ENCODE data around the gene BPHL. TPM values are rescaled to one million over a fixed set of nuclear protein-coding genes. Genes with fewer than 3 reads are reported as not detected.
"Not testable (repeated sequence)": the region's sequence is repeated elsewhere in the genome, so short reads cannot be mapped to it uniquely, and the experiment has no call there.

The BPHL gene
- polyA plus RNA-seq (2013, experiment 1 of 2), result 24.4 TPM
- 25.0 TPM for polyA plus RNA-seq (2013, experiment 2 of 2)

DNA sequence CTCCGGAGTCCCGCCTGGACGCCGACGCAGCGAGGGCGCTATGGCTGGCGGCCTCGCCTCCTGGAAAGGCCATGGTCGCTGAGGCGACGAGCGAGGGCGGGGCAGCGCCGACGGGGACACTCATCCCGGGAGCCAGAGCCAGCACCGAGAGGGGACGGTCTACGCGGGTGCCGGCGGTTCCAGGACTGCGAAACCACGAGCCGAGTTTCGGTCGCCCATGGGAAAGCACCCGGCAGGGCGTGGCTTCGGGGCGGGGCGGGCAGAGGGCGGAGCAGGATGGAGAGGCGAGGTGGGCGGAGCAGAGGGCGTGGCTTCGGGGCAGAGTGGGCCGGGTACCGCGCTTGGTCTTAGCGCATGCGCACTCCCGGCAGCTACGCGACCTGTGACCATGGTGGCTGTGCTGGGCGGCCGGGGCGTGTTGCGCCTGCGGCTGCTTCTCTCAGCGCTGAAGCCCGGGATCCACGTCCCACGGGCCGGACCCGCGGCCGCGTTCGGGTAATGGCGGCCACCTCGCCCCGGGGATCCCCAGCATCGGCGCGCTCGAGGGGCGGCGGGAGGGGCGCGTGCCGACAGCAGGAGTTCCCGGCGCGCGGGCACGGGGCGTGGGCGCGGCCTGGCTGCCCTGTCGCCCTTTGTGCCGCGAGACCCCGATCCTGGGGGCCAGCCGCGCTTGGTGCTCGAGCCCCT lies at the start of gene BPHL:
Gene BPHL, plus strand, starts transcription at position 359 of the 687 bp plus-strand sequence. Its CDS starts 30 bp downstream, at position 389.
- peak within 1 kb of the TSS; percentile 90 for H3K9ac ChIP-seq (ENCODE audit: low read depth, low read length)
- under 1% methylated on average over 89 of the region's 89 CpGs for WGBS

DNA sequence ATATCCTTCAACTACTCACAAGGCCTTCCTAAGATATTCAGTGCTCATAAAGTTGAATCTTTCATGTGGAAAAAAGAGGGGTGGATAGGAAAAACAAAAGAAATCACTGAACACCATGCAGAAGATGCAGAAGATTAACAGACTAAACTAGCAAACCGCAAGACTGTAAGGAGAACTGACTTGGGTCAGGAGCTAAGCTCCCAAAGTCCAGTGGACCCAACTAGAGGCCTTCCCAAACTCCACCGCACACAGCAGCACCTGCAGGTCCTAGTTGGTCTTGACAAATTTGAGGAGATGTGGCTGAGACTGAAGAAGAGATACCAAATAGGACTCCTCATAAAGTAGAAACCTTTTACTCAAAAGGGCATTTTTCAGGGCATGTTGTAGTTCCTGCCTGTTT lies 46.9 kb upstream of the BPHL start:
- Histone ChIP-seq H3K27me3 (ENCODE audit: insufficient read depth, low read length) (no peaks in the 10 kb centered on the region), H3K27ac (ENCODE audit: low read depth, low read length) (no peak overlapping the region), H3K4me1 (ENCODE audit: insufficient read depth, low read length) (peaks cover 50% of the 10 kb centered on the region), H3K9ac (ENCODE audit: low read depth, low read length) (no peak overlapping the region), H3K36me3 (ENCODE audit: insufficient read depth, low read length) (peaks cover 18% of the 10 kb centered on the region; the same call in 1 of the 2 replicates), H3K9me3 (ENCODE audit: insufficient read depth, low read depth, low read length) (peaks cover 5% of the 10 kb centered on the region; the same call in 1 of the 2 replicates), H3K4me3 (ENCODE audit: low read length) (no peak overlapping the region)
- WGBS, result 97% methylated on average over 2 of the region's 2 CpGs

More for the DNA sequence above, at the start of gene BPHL:
- H3K9me3 ChIP-seq (ENCODE audit: insufficient read depth, low read depth, low read length), result no peaks in the 10 kb centered on the region
- H3K27ac ChIP-seq (ENCODE audit: low read depth, low read length), result peak within 1 kb of the TSS; percentile 98
- H3K27me3 ChIP-seq (ENCODE audit: insufficient read depth, low read length), result no peaks in the 10 kb centered on the region
- H3K4me3 ChIP-seq (ENCODE audit: low read length), result peak within 1 kb of the TSS; percentile 91
- H3K4me1 ChIP-seq (ENCODE audit: insufficient read depth, low read length), result peaks cover 18% of the 10 kb centered on the region
- peaks cover 17% of the 10 kb centered on the region for H3K36me3 ChIP-seq (ENCODE audit: insufficient read depth, low read length)

DNA sequence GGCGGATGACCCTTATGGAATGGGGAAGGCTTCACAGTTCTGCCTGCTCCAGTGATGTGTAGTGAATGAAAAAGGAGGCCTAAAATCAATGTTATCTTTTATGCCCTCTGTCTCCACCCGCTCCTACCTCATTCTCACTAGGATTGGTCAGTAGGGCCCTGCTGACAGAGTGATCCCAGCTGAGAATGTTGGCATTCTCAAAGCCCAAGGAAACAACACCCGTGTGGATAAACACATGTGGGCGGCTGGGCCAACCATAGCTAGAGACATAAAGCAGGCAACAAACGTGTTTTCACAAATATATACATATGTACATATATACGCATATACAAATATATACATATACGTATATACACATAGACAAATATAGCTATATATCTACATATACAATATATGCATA lies 45.7 kb upstream of the BPHL start:
- 98% methylated on average over 5 of the region's 7 CpGs for WGBS
- Histone ChIP-seq H3K27ac (ENCODE audit: low read depth, low read length) (no peak overlapping the region; the same call in 1 of the 2 replicates), H3K9ac (ENCODE audit: low read depth, low read length) (no peak overlapping the region), H3K36me3 (ENCODE audit: insufficient read depth, low read length) (peaks cover 25% of the 10 kb centered on the region), H3K4me1 (ENCODE audit: insufficient read depth, low read length) (peaks cover 50% of the 10 kb centered on the region), H3K27me3 (ENCODE audit: insufficient read depth, low read length) (no peaks in the 10 kb centered on the region), H3K4me3 (ENCODE audit: low read length) (no peak overlapping the region), H3K9me3 (ENCODE audit: insufficient read depth, low read depth, low read length) (no peaks in the 10 kb centered on the region)

DNA sequence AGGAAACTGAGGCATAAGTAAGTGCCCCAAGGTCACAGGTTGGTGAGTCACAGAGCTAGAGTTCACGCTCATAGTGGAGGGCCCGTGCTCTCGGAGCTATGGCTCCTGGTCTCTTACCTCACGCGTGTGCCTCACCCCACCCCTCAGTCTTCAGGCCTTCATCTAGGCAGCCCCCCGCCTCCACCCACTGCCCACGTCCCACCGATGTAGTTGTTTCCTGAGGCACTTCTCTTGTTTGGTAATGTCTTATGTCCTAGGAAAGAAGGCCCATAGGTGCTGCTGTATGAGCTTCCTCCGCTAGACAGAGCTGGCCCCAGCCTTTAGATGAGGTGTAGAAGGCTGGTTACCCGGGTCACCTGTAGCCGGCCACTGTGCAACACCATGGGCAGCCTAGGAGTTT lies 45.1 kb upstream of the BPHL start:
- Histone ChIP-seq H3K9me3 (ENCODE audit: insufficient read depth, low read depth, low read length) (no peaks in the 10 kb centered on the region), H3K36me3 (ENCODE audit: insufficient read depth, low read length) (peaks cover 31% of the 10 kb centered on the region), H3K4me3 (ENCODE audit: low read length) (no peak overlapping the region), H3K9ac (ENCODE audit: low read depth, low read length) (no peak overlapping the region), H3K4me1 (ENCODE audit: insufficient read depth, low read length) (peaks cover 50% of the 10 kb centered on the region), H3K27me3 (ENCODE audit: insufficient read depth, low read length) (no peaks in the 10 kb centered on the region), H3K27ac (ENCODE audit: low read depth, low read length) (peak overlapping the region; percentile 72; the same call in 1 of the 2 replicates)
- WGBS, result 91% methylated on average over 11 of the region's 11 CpGs

DNA sequence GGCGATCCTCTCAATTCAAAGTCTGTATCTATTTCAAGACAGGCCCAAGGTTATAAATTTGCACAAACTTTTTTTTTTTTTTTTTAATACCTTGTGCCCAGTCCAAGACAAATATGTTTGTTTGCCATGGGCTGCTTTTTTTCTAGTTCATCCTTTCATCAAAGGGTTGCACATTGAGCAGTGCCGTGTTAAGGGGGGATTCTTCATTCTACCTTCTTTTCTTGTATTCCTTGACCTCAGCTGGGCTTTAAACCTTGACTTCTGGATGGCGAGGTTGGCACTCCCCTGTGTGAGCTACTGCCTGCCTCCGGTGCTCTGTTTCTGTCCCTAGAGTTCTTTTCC lies 42.8 kb upstream of the BPHL start:
- Histone ChIP-seq H3K36me3 (ENCODE audit: insufficient read depth, low read length) (peaks cover 54% of the 10 kb centered on the region), H3K4me1 (ENCODE audit: insufficient read depth, low read length) (peaks cover 43% of the 10 kb centered on the region), H3K9me3 (ENCODE audit: insufficient read depth, low read depth, low read length) (no peaks in the 10 kb centered on the region), H3K9ac (ENCODE audit: low read depth, low read length) (peak overlapping the region; percentile 64), H3K27me3 (ENCODE audit: insufficient read depth, low read length) (no peaks in the 10 kb centered on the region), H3K27ac (ENCODE audit: low read depth, low read length) (peak overlapping the region; percentile 99), H3K4me3 (ENCODE audit: low read length) (no peak overlapping the region)
- WGBS, result 60% methylated on average over 4 of the region's 4 CpGs

DNA sequence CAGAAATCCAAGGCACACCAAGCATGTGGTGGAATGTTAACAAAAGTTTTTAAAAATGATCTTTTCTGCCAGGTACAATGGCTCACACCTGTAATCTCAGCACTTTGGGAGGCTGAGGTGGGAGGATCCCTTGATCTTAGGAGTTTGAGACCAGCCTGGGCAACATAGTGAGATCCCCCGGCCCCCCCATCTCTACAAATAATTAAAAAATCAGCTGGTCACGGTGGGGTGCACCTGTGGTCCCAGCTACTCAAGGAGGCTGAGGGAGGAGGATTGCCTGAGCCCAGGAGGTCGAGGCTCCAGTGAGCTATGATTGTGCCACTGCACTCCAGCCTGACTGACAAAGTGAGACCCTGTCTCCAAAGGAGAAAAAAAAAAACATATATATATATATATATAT lies 42.2 kb upstream of the BPHL start:
- Histone ChIP-seq H3K9ac (ENCODE audit: low read depth, low read length) (peak overlapping the region; percentile 64; the same call in 1 of the 2 replicates), H3K36me3 (ENCODE audit: insufficient read depth, low read length) (peaks cover 59% of the 10 kb centered on the region), H3K27me3 (ENCODE audit: insufficient read depth, low read length) (no peaks in the 10 kb centered on the region), H3K4me3 (ENCODE audit: low read length) (no peak overlapping the region), H3K27ac (ENCODE audit: low read depth, low read length) (peak overlapping the region; percentile 99), H3K9me3 (ENCODE audit: insufficient read depth, low read depth, low read length) (no peaks in the 10 kb centered on the region), H3K4me1 (ENCODE audit: insufficient read depth, low read length) (peaks cover 38% of the 10 kb centered on the region)
- WGBS, result 96% methylated on average over 2 of the region's 3 CpGs

DNA sequence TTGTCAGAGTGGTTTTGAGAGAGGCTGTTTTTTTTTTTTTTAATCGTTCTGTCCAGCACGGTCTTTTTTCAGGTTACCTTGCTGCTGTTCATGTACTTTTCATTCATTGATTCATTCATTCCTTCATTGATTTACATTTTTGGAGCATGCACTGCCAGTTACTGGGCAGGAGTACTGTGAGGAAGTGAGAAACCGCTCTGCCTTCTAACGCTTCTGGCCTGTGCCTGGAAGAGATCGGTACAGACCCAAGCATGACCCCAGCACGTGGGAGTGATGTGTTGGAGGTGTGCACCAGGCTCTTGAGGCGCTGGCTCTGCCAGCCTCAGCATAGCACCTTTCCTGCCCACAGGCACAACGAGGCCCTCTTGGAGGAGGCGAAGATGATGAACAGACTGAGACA lies 41.1 kb upstream of the BPHL start:
- H3K27me3 ChIP-seq (ENCODE audit: insufficient read depth, low read length), result no peaks in the 10 kb centered on the region
- peaks cover 31% of the 10 kb centered on the region for H3K4me1 ChIP-seq (ENCODE audit: insufficient read depth, low read length)
- H3K9ac ChIP-seq (ENCODE audit: low read depth, low read length), result no peak overlapping the region
- peaks cover 66% of the 10 kb centered on the region for H3K36me3 ChIP-seq (ENCODE audit: insufficient read depth, low read length)
- no peak overlapping the region for H3K4me3 ChIP-seq (ENCODE audit: low read length)
- 95% methylated on average over 9 of the region's 9 CpGs for WGBS
- H3K9me3 ChIP-seq (ENCODE audit: insufficient read depth, low read depth, low read length), result no peaks in the 10 kb centered on the region
- H3K27ac ChIP-seq (ENCODE audit: low read depth, low read length), result 0 out of 2 replicates have a peak overlapping the region, but pooled peaks have one; percentile 10

DNA sequence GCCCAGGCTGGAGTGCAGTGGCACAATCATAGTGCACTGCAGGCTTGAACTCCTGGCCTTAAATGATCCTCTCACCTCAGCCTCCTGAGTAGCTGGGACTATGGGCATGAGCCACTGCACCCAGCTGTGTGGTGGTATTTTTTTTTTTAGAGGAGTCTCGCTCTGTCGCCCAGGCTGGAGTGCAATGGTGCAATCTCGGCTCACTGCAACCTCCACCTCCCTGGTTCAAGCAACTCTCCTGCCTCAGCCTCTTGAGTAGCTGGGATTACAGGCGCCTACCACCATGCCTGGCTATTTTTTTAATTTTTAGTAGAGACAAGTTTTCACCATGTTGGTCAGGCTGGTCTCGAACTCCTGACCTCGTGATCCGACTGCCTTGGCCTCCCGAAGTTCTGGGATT lies 39.6 kb upstream of the BPHL start:
- not testable (repeated sequence) for H3K4me3 ChIP-seq (ENCODE audit: low read length); H3K9ac ChIP-seq (ENCODE audit: low read depth, low read length); H3K9me3 ChIP-seq (ENCODE audit: insufficient read depth, low read depth, low read length); H3K27ac ChIP-seq (ENCODE audit: low read depth, low read length); H3K27me3 ChIP-seq (ENCODE audit: insufficient read depth, low read length)
- WGBS, result 95% methylated on average over 8 of the region's 8 CpGs
- Histone ChIP-seq H3K4me1 (ENCODE audit: insufficient read depth, low read length) (peaks cover 21% of the 10 kb centered on the region), H3K36me3 (ENCODE audit: insufficient read depth, low read length) (peaks cover 69% of the 10 kb centered on the region)

DNA sequence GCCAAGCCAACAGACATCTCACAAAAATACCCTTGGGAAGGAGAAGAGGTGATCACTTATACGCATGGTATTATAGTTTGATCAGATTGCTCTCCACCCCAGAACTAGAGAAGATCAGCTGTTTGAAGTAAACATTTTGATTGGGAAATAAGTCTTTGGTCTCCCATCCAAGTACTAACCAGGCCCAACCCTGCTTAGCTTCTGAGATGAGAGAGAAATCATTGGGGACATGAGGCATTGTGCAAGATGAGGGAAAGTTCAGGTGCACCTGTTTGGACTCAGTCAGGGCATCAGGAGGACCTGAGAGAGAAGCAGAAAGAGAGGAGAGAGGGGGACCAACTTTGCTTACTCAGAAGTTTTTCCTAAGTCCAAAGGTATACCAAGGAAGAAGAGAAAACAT lies 38.8 kb upstream of the BPHL start:
- Histone ChIP-seq H3K9me3 (ENCODE audit: insufficient read depth, low read depth, low read length) (peaks cover 5% of the 10 kb centered on the region), H3K27ac (ENCODE audit: low read depth, low read length) (no peak overlapping the region), H3K9ac (ENCODE audit: low read depth, low read length) (no peak overlapping the region), H3K27me3 (ENCODE audit: insufficient read depth, low read length) (no peaks in the 10 kb centered on the region), H3K4me1 (ENCODE audit: insufficient read depth, low read length) (peaks cover 15% of the 10 kb centered on the region), H3K4me3 (ENCODE audit: low read length) (no peak overlapping the region), H3K36me3 (ENCODE audit: insufficient read depth, low read length) (peaks cover 75% of the 10 kb centered on the region)
- WGBS, result 75% methylated on average over 1 of the region's 1 CpG

DNA sequence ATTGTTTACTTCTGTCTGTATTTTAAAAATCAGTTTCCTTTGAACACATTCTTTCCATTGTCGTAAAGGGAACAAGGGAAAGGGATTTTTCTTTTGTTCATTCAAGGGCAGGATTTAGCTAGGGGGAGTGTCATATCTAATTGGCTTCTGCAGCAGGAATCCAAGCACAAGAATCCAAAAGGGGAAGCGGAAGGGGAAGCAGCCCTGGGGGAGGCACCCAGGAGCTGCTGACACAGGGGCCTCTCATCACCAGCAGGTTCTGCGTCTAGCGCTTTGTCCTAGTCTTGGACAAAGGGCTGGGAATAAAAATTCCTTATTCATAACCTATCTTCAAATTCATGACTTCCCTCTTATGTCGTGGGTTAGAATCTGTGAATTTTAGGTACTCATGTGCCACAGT lies 36.6 kb upstream of the BPHL start:
- Histone ChIP-seq H3K4me3 (ENCODE audit: low read length) (no peak overlapping the region), H3K9me3 (ENCODE audit: insufficient read depth, low read depth, low read length) (peaks cover 28% of the 10 kb centered on the region), H3K4me1 (ENCODE audit: insufficient read depth, low read length) (no peaks in the 10 kb centered on the region), H3K27ac (ENCODE audit: low read depth, low read length) (0 out of 2 replicates have a peak overlapping the region, but pooled peaks have one; percentile 23), H3K9ac (ENCODE audit: low read depth, low read length) (no peak overlapping the region), H3K27me3 (ENCODE audit: insufficient read depth, low read length) (no peaks in the 10 kb centered on the region), H3K36me3 (ENCODE audit: insufficient read depth, low read length) (peaks cover 95% of the 10 kb centered on the region)
- WGBS, result 87% methylated on average over 5 of the region's 5 CpGs

DNA sequence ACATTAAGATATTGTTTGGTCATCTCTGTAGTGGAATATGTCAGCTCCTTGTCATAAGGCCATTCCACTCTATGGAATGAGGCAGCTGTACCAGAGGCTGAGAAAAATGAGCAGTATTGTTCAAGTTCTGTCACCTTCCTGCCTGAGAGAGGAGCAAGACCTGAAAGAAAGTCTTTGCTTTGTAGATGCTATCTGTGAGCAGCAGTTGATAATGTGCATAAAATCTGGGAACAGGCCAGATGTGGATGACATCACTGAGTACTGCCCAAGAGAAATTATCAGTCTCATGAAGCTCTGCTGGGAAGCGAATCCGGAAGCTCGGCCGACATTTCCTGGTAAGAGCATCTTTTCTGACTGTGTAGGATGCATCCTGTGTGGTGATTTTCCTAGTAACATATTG lies 33.4 kb upstream of the BPHL start:
- no peaks in the 10 kb centered on the region for H3K27me3 ChIP-seq (ENCODE audit: insufficient read depth, low read length)
- H3K4me1 ChIP-seq (ENCODE audit: insufficient read depth, low read length), result no peaks in the 10 kb centered on the region
- H3K4me3 ChIP-seq (ENCODE audit: low read length), result no peak overlapping the region
- peaks cover 58% of the 10 kb centered on the region for H3K9me3 ChIP-seq (ENCODE audit: insufficient read depth, low read depth, low read length)
- 96% methylated on average over 4 of the region's 4 CpGs for WGBS
- H3K27ac ChIP-seq (ENCODE audit: low read depth, low read length), result no peak overlapping the region
- H3K36me3 ChIP-seq (ENCODE audit: insufficient read depth, low read length), result peaks cover 96% of the 10 kb centered on the region
- no peak overlapping the region for H3K9ac ChIP-seq (ENCODE audit: low read depth, low read length)
